HepG2 (cell line): Measurements from ENCODE around the gene DRAM1. TPM values are rescaled to one million over a fixed set of nuclear protein-coding genes. Genes with fewer than 3 reads are reported as not detected.

Source experiments
- ATAC-seq: fragments of 200-7000 bp; cut with Tn5 transposase; 3 replicates; pipeline ENCODE4 v1.9.1; 2020; ENCODE audit warnings: mild to moderate bottlenecking, moderate library complexity
- BruUV-seq: library from RNA; stranded (reverse); fragments of 400-500 nt; replicated peaks from 2 replicates; lab custom pipeline; 2021; lab: Mats Ljungman, UMichigan
- CTCF ChIA-PET: fragments of 300-600 bp; formaldehyde crosslinking; extraction: SDS; loops from one replicate; lab custom pipeline; 2021; ENCODE audit warnings: low total read pairs, inconsistent platforms, low intra/inter-chr PET ratio; lab: Yijun Ruan, JAX
- POLR2A ChIA-PET: fragments of 350-600 bp; sonication (Branson Sonifier 250); formaldehyde crosslinking; loops from one replicate; lab custom pipeline; 2020; ENCODE audit warnings: antibody characterized with exemption, inconsistent platforms; lab: Yijun Ruan, JAX
- DNase-seq: peaks from one replicate; pipeline ENCODE4 v3.0.0-alpha.2; 2015; ENCODE audit warnings: low spot score
- FAIRE-seq: peaks from 3 replicates; lab custom pipeline; 2011; peaks lifted over from hg19 to GRCh38; lab: Jason Lieb, UNC
- H2AFZ ChIP-seq: one replicate; pipeline ENCODE4 v1.6.1; 2011; ENCODE audit warnings: low read length, inconsistent platforms
- H3K27ac ChIP-seq: fragments of 300-600 bp; 3 replicates; pipeline ENCODE4 v1.8.0; 2011; ENCODE audit warnings: mixed run types, mild to moderate bottlenecking, mixed read lengths, low read length, inconsistent platforms; ENCODE audit not compliant: insufficient read depth; ENCODE audit errors: extremely low read length
- H3K27me3 ChIP-seq, 2 experiments: fragments of 200-600 bp in 1 of 2; 2 replicates in 1 of 2; 3 replicates in 1 of 2; pipeline versions ENCODE4 v1.6.0 to v1.8.0; 2011; ENCODE audit warnings: low read length in 2 of 2, mild to moderate bottlenecking in 2 of 2, moderate library complexity in 2 of 2, inconsistent platforms in 1 of 2; ENCODE audit not compliant: insufficient read depth in 2 of 2, control insufficient read depth in 1 of 2
- H3K36me3 ChIP-seq, 2 experiments: fragments of 200-600 bp in 1 of 2; replicated peaks in 1 of 2; 2 replicates in 1 of 2; 3 replicates in 1 of 2; pipeline versions ENCODE4 v1.5.1 to v1.8.0; 2011; ENCODE audit warnings: low read length in 2 of 2, inconsistent platforms in 1 of 2; ENCODE audit not compliant: insufficient read depth in 2 of 2, control insufficient read depth in 1 of 2
- H3K4me1 ChIP-seq: 2 replicates; pipeline ENCODE4 v1.5.1; 2012; ENCODE audit warnings: low read length, inconsistent platforms; ENCODE audit not compliant: insufficient read depth
- H3K4me2 ChIP-seq: 2 replicates; pipeline ENCODE4 v1.6.0; 2011; ENCODE audit warnings: low read depth, low read length, inconsistent platforms
- H3K4me3 ChIP-seq, 3 experiments: fragments of 200-600 bp in 1 of 3; sonication (generic), shearing (Covaris generic) in 1 of 3; replicated peaks in 1 of 3; 2 replicates each; pipeline ENCODE4 v1.5.1; 2011 to 2016; ENCODE audit warnings: low read length in 3 of 3, inconsistent platforms in 2 of 3, low read depth in 2 of 3, mild to moderate bottlenecking in 2 of 3, control low read depth in 1 of 3, mixed read lengths in 1 of 3; ENCODE audit not compliant: insufficient read depth in 1 of 3
- H3K79me2 ChIP-seq: one replicate; pipeline ENCODE4 v1.6.1; 2011; ENCODE audit warnings: low read length, inconsistent platforms; ENCODE audit not compliant: insufficient read depth
- H3K9ac ChIP-seq: 2 replicates; pipeline ENCODE4 v1.6.0; 2011; ENCODE audit warnings: mild to moderate bottlenecking, low read depth, low read length, inconsistent platforms; ENCODE audit not compliant: insufficient read depth
- H3K9me3 ChIP-seq: 2 replicates; pipeline ENCODE4 v1.5.1; 2012; ENCODE audit warnings: mild to moderate bottlenecking, low read length
- H4K20me1 ChIP-seq: 2 replicates; pipeline ENCODE4 v1.6.0; 2011; ENCODE audit warnings: inconsistent platforms, mild to moderate bottlenecking, low read length, moderate library complexity; ENCODE audit not compliant: insufficient read depth
- KDM5A ChIP-seq: fragments of 200-600 bp; sonication (generic); IDR thresholded peaks from 2 replicates; pipeline ENCODE4 v1.7.0; 2018; ENCODE audit warnings: antibody characterized with exemption, mild to moderate bottlenecking, low read length, borderline replicate concordance
- SNAPC5 ChIP-seq: sonication (generic); formaldehyde crosslinking; IDR thresholded peaks from 2 replicates; pipeline ENCODE4 v1.8.1; 2023; ENCODE audit warnings: mild to moderate bottlenecking, missing genetic modification reagents, borderline replicate concordance
- ZFP36 ChIP-seq: fragments of 150-350 bp; IDR thresholded peaks from 2 replicates; pipeline ENCODE4 v1.6.1; 2018; ENCODE audit warnings: borderline replicate concordance, low read length, low read depth; ENCODE audit not compliant: partially characterized antibody
- ZNF567 ChIP-seq: sonication (generic); formaldehyde crosslinking; IDR thresholded peaks from 2 replicates; pipeline ENCODE4 v1.8.1; 2023; ENCODE audit warnings: mild to moderate bottlenecking, missing genetic modification reagents, borderline replicate concordance
- ZNF720 ChIP-seq: sonication (generic); formaldehyde crosslinking; IDR thresholded peaks from 2 replicates; pipeline ENCODE4 v1.4.0; 2020; ENCODE audit warnings: missing genetic modification reagents
- WGBS: methylation state at CpG from one replicate; pipeline ENCODE4 v1.1.6; 2017; ENCODE audit warnings: low lambda C conversion rate; 5-methylcytosine and 5-hydroxymethylcytosine counted together
- in situ Hi-C: cut with HindIII; loops from 2 replicates; pipeline ENCODE4 v1.10.0; 2017; ENCODE audit warnings: low pct_unique_long_range_greater_than_20kb; ENCODE audit not compliant: extremely low pct_ligation_motif_present
- intact Hi-C: fragments of 100-400 bp; cut with micrococcal nuclease; formaldehyde crosslinking; loops from one replicate; pipeline ENCODE4 v1.10.0; 2022; ENCODE audit not compliant: unreplicated experiment
- polyA plus RNA-seq, 8 experiments: library from polyadenylated mRNA; depleted of rRNA in 3 of 8; stranded (reverse) in 7 of 8; unstranded in 1 of 8; fragments of >200 nt; fragmentation: Illumina TruSeq in 4 of 8; extraction: Trizol in 4 of 8; gene quantifications; 2 replicates each; pipeline versions ENCODE4 v1.2.1 to v1.2.3, GENCODE V29; 2011 to 2016; ENCODE audit warnings: low read depth in 4 of 8, missing spikeins in 1 of 8, mixed read lengths in 1 of 8; ENCODE audit not compliant: insufficient read depth in 1 of 8
- total RNA-seq, 5 experiments: library from RNA; depleted of rRNA; stranded (reverse); fragments of >200 nt; fragmentation: Illumina TruSeq; extraction: Trizol; gene quantifications; 2 replicates each; pipeline ENCODE4 v1.2.3, GENCODE V29; 2016; ENCODE audit warnings: low read depth in 1 of 5
- TF ChIP-seq, protein P1 (sequence below): sonication (generic); formaldehyde crosslinking; IDR thresholded peaks from 2 replicates; pipeline ENCODE4 v1.8.1; 2023; ENCODE audit warnings: mild to moderate bottlenecking, moderate library complexity, missing genetic modification reagents

Gene DRAM1
- total and polyA plus RNA-seq, 2 of the 13 experiments (the other 11 are each of a cell fraction or from before 2014, with no cell fraction given) = 20.9 to 32.6 TPM

DNA sequence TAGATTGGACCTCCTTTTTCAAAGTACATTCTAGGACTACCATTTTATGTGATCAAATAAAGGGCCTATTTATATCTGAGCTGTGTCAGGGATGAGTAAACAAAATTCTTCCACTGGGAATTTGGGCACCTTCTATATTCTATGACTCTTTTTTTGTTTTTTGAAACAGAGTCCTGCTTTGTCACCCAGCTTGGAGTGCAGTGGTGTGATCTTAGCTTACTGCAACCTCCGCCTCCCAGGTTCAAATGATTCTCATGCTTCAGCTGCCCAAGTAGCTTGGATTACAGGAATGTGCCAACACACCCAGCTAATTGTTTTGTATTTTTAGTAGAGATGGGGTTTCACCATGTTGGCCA, 64.8 kb downstream of the DRAM1 start:
- Histone ChIP-seq H2AFZ (no peak overlapping the region), H3K4me3 (no peak overlapping the region), H3K9me3 (no peaks in the 10 kb centered on the region), H3K4me2 (no peak overlapping the region), H3K9ac (no peak overlapping the region), H3K27me3 (0 out of 5 replicates have a peak, but pooled peaks cover 0 to 3% of the 10 kb centered on the region in 2 experiments), H3K27ac (no peak overlapping the region), H3K36me3 (no peaks in the 10 kb centered on the region), H3K79me2 (no peaks in the 10 kb centered on the region), H4K20me1 (no peaks in the 10 kb centered on the region), H3K4me1 (peaks cover 19% of the 10 kb centered on the region)
- WGBS = 75% methylated on average over 1 of the region's 1 CpG
- TF ChIP-seq, protein P1, sequence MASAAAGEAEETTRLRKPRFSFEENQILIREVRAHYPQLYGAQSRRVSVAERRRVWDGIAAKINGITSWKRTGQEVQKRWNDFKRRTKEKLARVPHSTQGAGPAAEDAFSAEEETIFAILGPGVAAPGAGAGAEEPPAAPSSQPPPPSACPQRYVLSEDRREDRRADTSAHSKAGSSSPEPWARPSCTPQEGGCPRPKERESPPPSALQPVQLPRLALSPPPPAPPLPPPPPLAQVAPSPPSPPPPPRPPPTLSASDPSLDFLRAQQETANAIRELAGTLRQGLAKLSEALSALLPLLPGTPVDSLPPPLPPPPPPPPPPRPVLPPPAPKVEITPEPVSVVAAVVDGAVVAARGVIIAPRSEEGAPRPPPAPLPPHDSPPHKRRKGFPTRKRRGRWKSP (CRISPR knock-in tag) = no peak
- no peak for TF ChIP-seq ZFP36
- no peak for TF ChIP-seq KDM5A
- no peak for TF ChIP-seq ZNF567 (CRISPR knock-in tag)
- TF ChIP-seq SNAPC5 (CRISPR knock-in tag) = no peak
- TF ChIP-seq ZNF720 (CRISPR knock-in tag) = no peak
- in situ Hi-C loops = loop anchor here (5.0 to 25.0 kb wide), 2 partner anchors 540 to 770 kb away; partner anchors contain the start of gene IGF1
- intact Hi-C loops = loop anchor here (10.0 kb wide), 1 partner anchor 153 kb away; no protein-coding TSS in a partner anchor
- FAIRE-seq (no peak), ATAC-seq (no peak), DNase-seq (no peak)
- ChIA-PET POLR2A (no interaction called here), CTCF (no interaction called here)
- BruUV-seq = no TSS peak
